Stimulated activated CD4-positive, alpha-beta T cell treated with anti-CD3 and anti-CD28 coated beads, TNF-alpha, amount 100 ng/mL, for 1 hour (primary cell): ENCODE data around the gene KIFC3.
A peak's percentile ranks its signal among the peaks of the same experiment; 100 is the strongest.
"Not testable (repeated sequence)": the region's sequence is repeated elsewhere in the genome, so short reads cannot be mapped to it uniquely, and the experiment has no call there.

ENCODE experiments used
- DNase-seq, 3 donors: peaks; one replicate each; pipeline ENCODE4 v3.0.0-alpha.2; 2020; ENCODE audit warnings: low read depth in 3 of 3, low spot score in 1 of 3

KIFC3 gene, protein sequence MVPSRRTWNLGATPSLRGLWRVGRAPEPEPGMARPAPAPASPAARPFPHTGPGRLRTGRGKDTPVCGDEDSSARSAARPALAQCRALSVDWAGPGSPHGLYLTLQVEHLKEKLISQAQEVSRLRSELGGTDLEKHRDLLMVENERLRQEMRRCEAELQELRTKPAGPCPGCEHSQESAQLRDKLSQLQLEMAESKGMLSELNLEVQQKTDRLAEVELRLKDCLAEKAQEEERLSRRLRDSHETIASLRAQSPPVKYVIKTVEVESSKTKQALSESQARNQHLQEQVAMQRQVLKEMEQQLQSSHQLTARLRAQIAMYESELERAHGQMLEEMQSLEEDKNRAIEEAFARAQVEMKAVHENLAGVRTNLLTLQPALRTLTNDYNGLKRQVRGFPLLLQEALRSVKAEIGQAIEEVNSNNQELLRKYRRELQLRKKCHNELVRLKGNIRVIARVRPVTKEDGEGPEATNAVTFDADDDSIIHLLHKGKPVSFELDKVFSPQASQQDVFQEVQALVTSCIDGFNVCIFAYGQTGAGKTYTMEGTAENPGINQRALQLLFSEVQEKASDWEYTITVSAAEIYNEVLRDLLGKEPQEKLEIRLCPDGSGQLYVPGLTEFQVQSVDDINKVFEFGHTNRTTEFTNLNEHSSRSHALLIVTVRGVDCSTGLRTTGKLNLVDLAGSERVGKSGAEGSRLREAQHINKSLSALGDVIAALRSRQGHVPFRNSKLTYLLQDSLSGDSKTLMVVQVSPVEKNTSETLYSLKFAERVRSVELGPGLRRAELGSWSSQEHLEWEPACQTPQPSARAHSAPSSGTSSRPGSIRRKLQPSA

DNA sequence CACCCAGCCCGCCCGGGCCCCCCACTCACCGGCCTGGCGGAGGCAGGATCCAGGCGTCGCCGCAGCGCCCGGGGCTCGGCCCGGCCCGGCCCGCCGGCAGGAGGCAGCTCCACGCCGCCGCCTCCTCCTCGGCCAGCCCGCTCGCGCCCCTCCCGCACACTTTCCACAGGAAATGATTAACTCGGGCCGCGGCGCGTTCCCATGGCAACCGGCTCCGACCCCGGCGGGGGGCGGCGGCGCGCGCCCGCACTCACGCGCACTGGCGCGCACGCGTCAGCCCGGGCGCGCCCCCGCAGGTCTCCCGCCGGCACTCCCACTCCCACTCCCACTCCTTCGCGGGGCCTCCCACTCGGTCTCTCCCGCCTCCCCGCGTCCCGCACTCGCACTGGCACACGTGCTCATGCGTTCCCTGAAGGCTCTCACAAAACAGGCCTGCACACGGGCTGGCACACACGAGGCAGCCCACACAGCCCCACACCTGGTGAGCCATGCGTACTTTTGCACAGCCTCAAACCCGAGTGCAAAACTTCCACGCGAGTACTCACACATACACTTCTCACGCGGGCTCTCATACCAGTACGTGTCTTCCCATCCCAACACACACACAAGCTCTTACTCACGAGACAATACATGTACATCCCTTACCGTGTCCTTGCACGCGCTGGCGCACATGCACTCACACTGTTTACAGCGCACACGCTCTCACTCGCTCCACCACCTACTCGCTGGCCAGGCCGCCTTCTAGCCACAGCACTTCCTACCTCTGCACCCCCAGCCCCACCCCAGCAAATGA lies at the start of gene KIFC3:
TSS of gene KIFC3 (minus strand) at position 151 of the 793 bp plus-strand sequence. CDS start 4,248 bp downstream, outside the sequence.
- peak; percentile 38 to 46 (median 43) for DNase-seq

DNA sequence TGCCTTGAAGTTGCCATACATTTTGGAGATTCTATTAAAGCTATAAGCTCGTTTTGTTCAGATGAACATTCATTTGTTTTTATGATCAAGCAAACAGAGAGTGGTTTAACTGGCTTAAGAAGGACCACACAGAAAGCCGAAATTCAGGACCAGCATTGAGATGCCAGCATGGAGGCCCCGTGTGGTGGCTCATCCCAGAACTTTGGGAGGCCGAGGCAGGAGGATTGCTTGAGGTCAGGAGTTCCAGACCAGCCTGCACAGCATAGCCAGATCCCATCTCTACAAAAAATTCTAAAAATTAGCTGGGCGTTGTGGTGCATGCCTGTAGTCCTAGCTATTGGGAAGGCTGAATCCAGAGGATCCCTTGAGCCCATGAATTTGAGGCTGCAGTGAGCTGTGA lies 45.9 kb upstream of the KIFC3 start:
- DNase-seq = no peak

DNA sequence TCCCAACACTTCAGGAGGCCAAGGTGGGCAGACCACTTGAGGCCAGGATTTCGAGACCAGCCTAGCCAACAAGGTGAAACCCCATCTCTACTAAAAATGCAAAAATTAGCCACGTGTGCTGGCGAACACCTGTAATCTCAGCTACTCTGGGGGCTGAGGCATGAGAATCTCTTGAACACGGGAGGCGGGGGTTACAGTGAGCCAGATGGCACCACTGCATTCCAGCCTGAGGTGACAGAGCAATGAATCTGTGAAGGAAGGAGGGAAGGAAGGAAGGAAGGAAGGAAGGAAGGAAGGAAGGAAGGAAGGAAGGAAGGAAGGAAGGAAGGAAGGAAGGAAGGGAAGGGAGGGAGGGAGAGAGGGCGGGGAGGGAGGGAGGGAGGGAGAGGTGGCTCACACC lies 44.6 kb upstream of the KIFC3 start:
- not testable (repeated sequence) for DNase-seq

DNA sequence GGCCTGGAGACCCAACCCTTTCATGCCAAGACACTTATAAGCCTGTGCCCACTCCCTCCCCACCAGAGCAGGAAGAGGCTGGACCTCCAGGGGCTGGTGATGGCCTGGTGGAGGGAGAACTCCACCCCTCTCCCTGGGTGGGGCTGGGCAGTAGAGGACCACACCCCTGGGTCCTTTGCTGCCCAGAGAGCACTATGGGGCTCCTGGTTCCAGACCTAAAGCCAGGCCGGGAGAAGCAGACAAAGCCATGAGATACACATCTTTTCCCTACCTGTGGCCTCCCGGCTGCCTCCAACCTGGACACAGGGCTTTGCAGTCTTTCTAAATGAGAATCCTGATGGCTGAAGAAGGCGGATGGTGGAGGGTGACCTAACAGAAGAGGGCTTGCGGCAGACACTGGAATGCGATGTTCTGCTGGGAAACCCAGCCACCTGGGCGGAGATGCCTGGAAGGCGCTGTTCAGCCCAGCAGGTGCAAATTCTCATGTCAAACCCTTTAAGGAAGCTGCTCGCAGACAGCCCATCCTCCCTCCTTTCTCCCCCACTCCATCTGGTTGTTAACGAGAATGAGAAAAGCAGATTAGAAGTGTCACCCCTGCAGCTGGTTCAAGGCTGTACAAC lies 43.9 kb upstream of the KIFC3 start:
- no peak for DNase-seq

DNA sequence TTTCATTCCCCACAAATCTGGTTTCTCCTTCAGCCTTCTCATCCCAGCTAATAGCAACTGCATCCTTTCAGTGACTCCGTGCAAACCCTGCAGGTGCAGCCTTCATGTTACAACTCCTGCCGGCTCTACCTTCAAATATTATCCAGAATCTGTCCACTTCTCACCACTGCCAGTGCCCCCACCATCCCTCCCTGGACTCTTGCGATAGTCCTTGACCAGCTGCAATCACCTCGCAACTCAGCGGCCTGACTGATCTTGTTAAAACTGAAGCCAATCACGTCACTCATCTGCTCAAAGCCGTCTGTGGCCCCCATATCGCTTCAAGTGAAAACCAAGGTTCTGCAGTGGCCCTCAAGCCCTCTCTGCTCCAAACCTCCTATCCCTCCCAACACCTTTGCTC lies 42.8 kb upstream of the KIFC3 start:
- DNase-seq = no peak

DNA sequence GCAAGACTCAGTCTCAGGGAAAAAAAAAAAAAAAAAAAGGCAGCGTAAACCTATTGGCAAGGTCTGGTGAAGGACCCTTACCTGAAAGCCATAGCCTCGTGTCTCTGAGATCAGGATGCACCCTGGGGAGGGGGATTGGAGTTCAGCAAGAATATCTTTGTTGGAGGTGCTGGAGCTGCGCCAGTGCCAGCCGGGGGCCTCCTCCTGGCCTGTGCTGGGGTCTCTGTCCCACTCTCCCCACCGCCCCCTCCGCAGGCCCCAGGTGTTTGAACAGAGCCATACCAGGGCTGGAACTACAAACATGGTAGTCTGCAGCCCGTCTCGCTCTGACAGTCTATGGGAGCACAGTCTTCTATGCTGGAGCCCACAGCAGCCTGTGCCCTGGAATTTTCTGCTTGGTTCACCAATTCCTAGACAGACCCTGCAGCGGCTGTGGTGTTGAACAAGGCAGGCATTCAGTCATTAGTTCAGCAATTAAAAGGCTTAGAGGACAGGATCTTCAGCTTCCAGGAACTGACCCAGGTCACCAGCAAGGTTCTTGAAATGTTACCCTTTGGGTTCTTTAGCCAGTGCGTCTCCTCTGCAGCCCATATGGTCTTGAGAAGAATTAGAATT lies 42.2 kb upstream of the KIFC3 start:
- no peak for DNase-seq

DNA sequence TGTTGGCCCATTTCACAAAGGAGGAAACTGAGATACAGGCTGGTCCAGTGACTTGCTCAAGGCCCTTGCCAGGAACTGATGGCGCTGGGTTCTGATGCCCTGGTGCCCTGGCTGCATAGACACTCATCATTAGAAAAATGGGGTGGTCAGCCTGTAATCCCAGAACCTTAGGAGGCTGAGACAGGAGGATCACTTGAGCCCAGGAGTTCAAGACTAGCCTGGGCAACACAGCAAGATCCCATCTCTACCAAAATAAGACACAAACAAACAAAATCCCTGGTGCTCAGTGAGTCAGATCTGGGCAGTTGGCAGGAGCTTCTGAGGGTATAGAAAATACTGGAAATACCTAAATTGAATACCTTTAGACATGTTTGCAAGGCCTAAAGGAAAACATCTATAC lies 41.1 kb upstream of the KIFC3 start:
- DNase-seq = no peak

DNA sequence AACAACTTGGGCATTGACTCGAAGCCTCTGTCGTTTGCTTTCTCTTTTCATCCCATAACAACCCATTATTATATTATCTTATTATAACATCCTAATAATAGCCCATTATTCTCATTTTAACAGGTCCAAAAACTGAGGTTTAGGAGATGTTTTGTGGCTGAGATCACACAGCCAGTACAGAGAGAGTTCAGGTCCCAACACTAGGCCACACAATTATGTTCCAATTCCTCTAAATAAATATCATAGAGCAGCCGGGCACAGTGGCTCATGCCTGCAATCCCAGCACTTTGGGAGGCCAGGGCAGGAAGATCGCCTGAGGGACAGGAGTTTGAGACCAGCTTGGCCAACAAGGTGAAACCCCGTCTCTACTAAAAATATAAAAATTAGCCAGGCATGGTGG lies 40.3 kb upstream of the KIFC3 start:
- no peak for DNase-seq

DNA sequence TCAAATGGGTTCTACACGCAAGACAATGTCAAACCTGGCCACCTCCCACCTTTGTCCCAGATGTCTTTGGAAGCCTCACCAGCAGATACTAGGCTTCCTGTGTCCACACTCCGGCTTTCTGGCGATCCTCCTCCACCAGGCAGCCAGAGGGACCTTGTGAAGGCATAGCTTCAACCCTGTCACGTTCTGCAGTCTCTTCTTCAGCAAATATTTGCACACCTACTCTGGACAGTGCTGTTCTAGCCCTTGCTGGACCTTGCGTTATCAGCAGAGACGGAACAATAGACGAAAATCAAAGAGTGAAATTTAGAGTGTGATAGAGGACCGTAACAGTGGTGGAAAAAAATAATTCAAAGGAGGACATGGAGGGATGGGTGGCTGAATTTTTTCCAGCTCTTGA lies 38.5 kb upstream of the KIFC3 start:
- DNase-seq = no peak

DNA sequence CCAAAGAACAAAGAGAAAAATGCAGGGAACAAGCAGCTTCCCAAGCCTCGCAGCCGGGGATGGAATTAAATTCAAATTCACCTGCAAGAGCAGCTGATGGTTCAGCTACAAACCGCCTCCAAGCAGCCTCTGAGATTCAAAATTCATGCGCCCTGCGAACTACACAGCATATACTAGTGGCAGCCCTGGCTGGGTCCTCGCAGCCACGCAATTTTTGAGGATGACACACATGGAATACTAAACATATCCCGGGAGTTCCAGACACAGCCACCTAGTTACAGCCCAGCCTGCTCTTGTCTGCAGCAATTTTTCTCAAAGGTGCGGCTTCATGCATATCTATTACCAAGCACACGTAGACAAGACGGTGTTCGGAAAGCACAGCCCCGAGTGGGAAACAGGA lies 35.9 kb upstream of the KIFC3 start:
- no peak for DNase-seq

DNA sequence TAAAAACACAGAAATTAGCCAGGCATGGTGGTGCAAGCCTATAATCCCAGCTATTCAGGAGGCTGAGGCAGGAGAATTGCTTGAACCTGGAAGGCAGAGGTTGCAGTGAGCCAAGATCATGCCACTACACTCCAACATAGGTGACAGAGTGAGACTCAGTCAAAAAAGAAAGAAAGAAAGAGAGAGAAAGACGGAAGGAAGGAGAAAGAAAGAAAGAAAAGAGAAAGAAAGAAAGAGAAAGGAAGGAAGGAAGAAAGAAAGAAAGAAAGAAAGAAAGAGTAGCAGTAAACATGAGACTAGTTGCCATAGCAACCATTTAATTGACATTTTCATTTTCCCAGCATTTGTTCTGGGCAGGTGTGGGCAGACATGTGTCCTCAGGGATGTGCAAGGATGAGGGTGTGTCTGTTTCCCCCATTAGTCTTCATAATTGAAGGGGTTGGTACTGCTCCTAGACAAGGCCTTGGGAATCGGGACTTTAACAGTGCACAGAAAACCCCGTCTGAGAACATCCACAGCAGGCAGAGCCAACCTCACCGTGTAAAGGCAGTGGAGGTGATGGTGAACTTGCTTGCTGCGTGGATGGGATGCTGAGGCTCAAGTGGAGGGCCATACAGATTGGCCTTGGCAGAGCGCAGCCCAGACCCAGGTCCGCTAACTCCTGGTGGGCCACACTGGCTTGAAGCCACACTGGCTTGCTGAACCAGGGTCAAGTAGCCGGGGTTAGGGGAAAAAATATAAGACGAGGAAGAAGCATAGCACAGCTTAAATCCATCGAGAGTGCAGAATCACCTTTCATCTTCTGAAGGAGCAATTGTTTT lies 35.2 kb upstream of the KIFC3 start:
- no peak for DNase-seq

DNA sequence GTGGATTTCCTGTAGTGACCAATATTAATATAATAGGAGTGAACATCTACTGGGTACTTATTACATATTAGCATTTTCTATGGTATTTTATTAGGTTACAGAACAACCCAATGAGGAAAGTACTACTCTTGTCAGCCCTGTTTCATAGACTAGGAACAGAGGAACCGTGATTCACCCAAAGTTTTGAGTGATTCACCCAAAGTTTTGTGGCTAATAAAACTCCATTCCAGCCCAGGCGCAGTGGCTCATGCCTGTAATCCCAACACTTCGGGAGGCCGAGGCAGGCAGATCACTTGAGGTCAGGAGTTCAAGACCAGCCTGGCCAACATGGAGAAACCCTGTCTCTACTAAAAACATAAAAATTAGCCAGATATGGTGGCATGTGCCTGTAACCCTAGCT lies 33.1 kb upstream of the KIFC3 start:
- DNase-seq = not testable (repeated sequence)

DNA sequence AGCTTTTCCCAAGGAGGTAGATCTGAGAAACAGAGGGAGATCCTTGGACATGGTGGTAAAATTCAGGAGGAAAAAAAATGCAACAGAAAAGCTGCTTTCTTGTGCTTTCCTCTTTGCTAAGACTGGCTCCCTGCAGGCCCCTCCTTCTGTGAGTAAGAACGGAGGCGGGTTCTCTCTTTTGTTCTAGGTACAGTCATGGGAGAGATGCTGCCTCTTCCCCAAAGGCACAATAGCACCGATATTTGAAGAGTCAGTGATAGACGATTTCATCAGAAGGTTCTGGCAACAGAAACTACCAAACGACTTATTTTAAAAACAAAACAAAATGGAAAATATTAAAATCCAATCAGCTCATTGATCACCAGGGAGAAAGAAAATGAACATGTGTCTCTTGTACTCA lies 32.6 kb upstream of the KIFC3 start:
- no peak for DNase-seq

DNA sequence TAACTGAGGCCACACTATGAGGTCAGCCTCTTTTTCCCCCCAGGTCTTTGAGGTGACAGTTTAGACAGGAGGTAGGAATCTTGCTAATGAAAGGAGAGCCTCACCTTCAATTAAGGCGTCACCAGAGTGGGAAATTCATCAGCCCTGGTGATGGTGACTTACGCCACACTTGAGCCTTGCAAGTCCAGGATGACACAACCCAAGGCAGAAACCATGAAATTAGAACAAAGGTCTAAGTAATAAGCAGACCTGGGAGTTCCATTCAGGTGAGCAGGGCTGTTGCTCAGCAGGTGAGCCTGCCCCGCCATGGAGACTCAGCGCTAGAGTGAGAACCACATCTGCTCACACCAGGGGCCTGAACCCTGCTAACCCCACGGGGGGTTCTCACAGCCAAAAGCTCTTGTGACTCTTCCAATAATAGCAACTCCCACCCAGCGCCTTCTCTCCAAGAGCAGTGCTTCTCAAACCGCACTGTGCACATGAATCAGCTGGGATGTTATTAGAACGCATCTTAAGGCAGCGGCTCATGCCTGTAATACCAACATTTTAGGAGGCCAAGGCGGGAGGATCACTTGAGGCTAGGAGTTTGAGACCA lies 28.7 kb upstream of the KIFC3 start:
- DNase-seq = no peak

DNA sequence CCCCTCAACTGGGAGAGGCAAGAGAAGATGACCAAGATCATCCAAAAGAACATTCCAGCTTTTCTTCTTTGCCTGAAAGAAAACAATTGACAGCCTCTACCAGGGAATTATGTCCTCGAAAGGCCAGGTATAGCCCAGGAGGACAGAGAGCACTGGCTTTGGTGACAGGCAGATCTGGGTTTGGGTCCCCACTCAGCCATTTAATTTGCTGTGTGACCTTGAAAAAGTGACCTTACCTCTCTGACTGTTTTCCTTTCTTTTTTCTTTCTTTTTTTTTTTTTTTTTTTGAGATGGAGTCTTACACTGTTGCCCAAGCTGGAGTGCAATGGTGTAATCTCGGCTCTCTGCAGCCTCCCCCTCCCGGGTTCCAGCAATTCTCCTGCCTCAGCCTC lies 27.7 kb upstream of the KIFC3 start:
- DNase-seq = no peak

DNA sequence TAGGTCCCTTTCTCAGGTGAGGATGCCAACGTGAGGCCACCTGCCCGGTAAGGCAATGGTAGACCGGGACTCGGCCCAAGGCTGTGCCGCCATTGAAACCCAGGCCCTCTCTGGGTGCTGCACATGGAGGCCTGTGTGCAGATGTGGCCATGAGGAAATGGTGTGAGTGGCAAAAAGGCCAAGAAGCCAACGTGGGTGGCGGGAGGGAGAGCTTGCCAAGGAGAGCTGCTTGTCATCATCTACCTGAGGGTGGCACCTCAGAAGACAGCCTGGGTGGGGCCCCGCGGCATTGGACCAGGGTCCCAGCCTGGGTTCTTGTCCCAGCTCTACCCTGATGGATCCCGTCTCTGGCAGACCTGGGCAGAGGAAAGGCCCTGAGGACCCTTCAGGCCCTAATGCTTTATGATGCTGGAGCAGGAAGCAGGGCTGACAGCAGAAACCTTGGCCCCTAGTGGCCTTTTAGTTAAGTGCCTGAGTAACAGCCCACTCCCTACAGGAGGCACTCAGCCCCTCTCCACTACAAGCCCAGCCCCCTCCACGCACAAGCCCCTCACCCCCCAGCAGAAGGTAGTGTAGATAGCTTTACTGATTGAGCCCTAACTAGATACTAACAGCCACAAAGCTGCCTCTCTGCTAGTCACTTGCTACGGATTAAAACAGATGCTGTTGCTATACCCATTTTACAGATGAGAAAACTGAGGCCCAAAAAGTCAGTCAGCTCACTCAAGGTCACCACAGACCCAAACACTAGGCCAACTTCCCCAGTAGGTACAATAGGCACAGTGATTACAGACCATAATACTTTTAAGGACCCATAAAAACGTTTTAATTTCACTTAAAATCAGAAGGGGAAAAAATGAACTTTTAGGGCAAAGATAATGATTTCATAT lies 26.2 kb upstream of the KIFC3 start:
- DNase-seq = no peak

DNA sequence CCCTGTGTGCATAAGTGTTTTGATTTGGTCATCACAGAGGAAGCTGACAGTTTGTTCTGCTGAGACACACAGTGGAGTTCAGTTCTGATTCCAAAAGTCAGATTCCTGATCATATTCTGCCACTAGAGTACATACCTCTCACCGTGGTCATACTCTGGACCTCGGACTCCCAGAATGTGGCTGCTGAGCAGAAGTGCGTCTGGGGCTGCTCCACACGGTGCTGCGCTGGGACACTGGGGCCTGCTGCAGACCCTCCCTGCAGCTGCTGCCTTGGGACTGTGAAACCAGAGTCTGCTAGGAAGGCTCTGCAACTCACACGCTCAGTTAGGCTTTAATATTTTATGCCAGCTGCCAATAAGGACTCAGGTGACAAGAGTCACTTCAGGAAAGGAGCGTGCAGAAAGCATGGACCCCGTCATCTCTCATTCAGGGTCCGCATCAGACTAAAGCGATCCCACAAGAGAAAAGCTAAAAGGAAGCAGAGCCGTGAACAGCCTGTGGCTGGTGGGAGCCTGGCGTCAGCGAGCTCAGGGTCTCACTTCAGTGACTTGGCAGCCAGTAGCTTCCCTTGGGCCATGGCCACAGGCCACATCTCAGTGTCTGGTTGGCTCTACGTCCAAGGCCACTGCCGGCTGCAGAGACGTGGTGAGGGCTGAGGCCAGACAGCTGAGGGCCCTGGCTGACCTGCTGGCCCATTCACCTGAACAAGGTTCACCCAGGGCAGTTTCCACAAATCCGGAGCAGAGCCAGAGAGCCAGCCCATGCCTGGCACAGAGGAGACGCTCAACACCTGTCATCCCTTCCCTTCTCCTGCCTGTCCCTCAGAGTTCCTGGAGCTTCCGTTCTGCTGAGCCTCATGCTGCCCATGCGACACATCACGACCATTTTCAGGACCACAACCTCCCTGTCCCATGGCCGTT lies 24.7 kb upstream of the KIFC3 start:
- no peak for DNase-seq
